ENCODE data around the gene LIF. TPM values are rescaled to one million over a fixed set of nuclear protein-coding genes. Genes with fewer than 3 reads are reported as not detected.

The LIF gene
- total and polyA plus RNA-seq, 2 donors from 2014 or later: 0.67 to 10.7 TPM

- Histone ChIP-seq H3K27ac (ENCODE audit: low read depth in 2 of 2, low read length in 2 of 2) (peak overlapping the region in 1 of 2 donors; percentile 80), H3K36me3 (ENCODE audit: control insufficient read depth in 2 of 3, insufficient read depth in 3 of 3, low read length in 3 of 3) (no peaks in the 10 kb centered on the region), H3K4me3 (ENCODE audit: low read length in 3 of 3) (no peak overlapping the region), H3K9me3 (ENCODE audit: control insufficient read depth in 2 of 3, insufficient read depth in 1 of 3, low read length in 3 of 3) (no peaks in the 10 kb centered on the region), H3K27me3 (ENCODE audit: control insufficient read depth, insufficient read depth, low read length) (no peaks in the 10 kb centered on the region), H3K9ac (ENCODE audit: low read length in 3 of 3) (no peak overlapping the region), H3K4me1 (ENCODE audit: control insufficient read depth in 2 of 3, insufficient read depth in 2 of 3, low read depth in 1 of 3, low read length in 3 of 3) (peaks cover 0 to 10% (median 10%) of the 10 kb centered on the region in 3 donors)
- intact Hi-C loops (cut with DNase I): no loop called here
- FAIRE-seq: no peak
- no peak for TF ChIP-seq CTCF (IDR thresholded peaks at IDR 0.05; ENCODE audit: borderline replicate concordance, extremely low read depth, insufficient read depth)
- no peak for DNase-seq
These were observed 49.2 kb downstream of the LIF start for GRCh38 chr22:30197389-30197788.

GRCh38 chr22:30196880-30197336 lies 49.7 kb downstream of the LIF start:
- Histone ChIP-seq H3K36me3 (ENCODE audit: control insufficient read depth in 2 of 3, insufficient read depth in 3 of 3, low read length in 3 of 3) (no peaks in the 10 kb centered on the region), H3K9ac (ENCODE audit: low read length in 3 of 3) (no peak overlapping the region), H3K9me3 (ENCODE audit: control insufficient read depth in 2 of 3, insufficient read depth in 1 of 3, low read length in 3 of 3) (no peaks in the 10 kb centered on the region), H3K27ac (ENCODE audit: low read depth in 2 of 2, low read length in 2 of 2) (peak overlapping the region; percentile 55 to 80), H3K27me3 (ENCODE audit: control insufficient read depth, insufficient read depth, low read length) (no peaks in the 10 kb centered on the region), H3K4me1 (ENCODE audit: control insufficient read depth in 2 of 3, insufficient read depth in 2 of 3, low read depth in 1 of 3, low read length in 3 of 3) (peaks cover 0 to 10% (median 9%) of the 10 kb centered on the region in 3 donors), H3K4me3 (ENCODE audit: low read length in 3 of 3) (no peak overlapping the region)
- FAIRE-seq (no peak), DNase-seq (no peak)
- intact Hi-C loops (cut with DNase I): no loop called here
- no peak for TF ChIP-seq CTCF (IDR thresholded peaks at IDR 0.05; ENCODE audit: borderline replicate concordance, extremely low read depth, insufficient read depth)

GRCh38 chr22:30196141-30196879 lies 50.2 kb downstream of the LIF start:
- Histone ChIP-seq H3K4me1 (ENCODE audit: control insufficient read depth in 2 of 3, insufficient read depth in 2 of 3, low read depth in 1 of 3, low read length in 3 of 3) (peaks cover 0 to 10% (median 9%) of the 10 kb centered on the region in 3 donors), H3K36me3 (ENCODE audit: control insufficient read depth in 2 of 3, insufficient read depth in 3 of 3, low read length in 3 of 3) (no peaks in the 10 kb centered on the region), H3K9ac (ENCODE audit: low read length in 3 of 3) (peak overlapping the region in 2 of 3 donors; percentile 17 to 24), H3K4me3 (ENCODE audit: low read length in 3 of 3) (peak overlapping the region in 1 of 3 donors; percentile 37), H3K27me3 (ENCODE audit: control insufficient read depth, insufficient read depth, low read length) (no peaks in the 10 kb centered on the region), H3K27ac (ENCODE audit: low read depth in 2 of 2, low read length in 2 of 2) (peak overlapping the region; percentile 55 to 80), H3K9me3 (ENCODE audit: control insufficient read depth in 2 of 3, insufficient read depth in 1 of 3, low read length in 3 of 3) (no peaks in the 10 kb centered on the region)
- intact Hi-C loops (cut with DNase I): no loop called here
- FAIRE-seq: no peak
- peak; percentile 90 to 97 (median 92) for DNase-seq
- no peak for TF ChIP-seq CTCF (IDR thresholded peaks at IDR 0.05; ENCODE audit: borderline replicate concordance, extremely low read depth, insufficient read depth)
